Stomach (tissue), 9 donors: ENCODE measurements around the gene CDHR3. TPM values are rescaled to one million over a fixed set of nuclear protein-coding genes. Genes with fewer than 3 reads are reported as not detected.

Experiments used
- DNase-seq, 2 donors: peaks; one replicate each; pipeline versions ENCODE4 v3.0.0 to v3.0.0-alpha.2; 2013 to 2019
- H3K27ac ChIP-seq, 5 donors: fragments of 200-600 bp in 4 of 5; sonication (generic) in 4 of 5; one replicate each; pipeline ENCODE4 v1.5.1; 2013 to 2019; ENCODE audit warnings: mild to moderate bottlenecking in 1 of 5, moderate library complexity in 1 of 5
- H3K27me3 ChIP-seq, 3 donors: fragments of 200-600 bp; sonication (generic); one replicate each; pipeline ENCODE4 v1.5.1; 2017 to 2019; ENCODE audit warnings: mixed run types in 1 of 3
- H3K36me3 ChIP-seq, 4 donors: fragments of 200-600 bp; sonication (generic); 1 replicate in 3 of 4; 2 replicates in 1 of 4; pipeline ENCODE4 v1.5.1; 2016 to 2019
- H3K4me1 ChIP-seq, 4 donors: fragments of 200-600 bp; sonication (generic); one replicate each; pipeline ENCODE4 v1.5.1; 2016 to 2019
- H3K4me3 ChIP-seq, 4 donors: fragments of 200-600 bp; sonication (generic) in 3 of 4; one replicate each; pipeline ENCODE4 v1.5.1; 2016 to 2019; ENCODE audit warnings: mild to moderate bottlenecking in 1 of 4
- H3K9me3 ChIP-seq, 4 donors: fragments of 200-600 bp; sonication (generic); one replicate each; pipeline ENCODE4 v1.5.1; 2016 to 2019
- CTCF ChIP-seq, 7 experiments: fragments of 450-650 bp in 4 of 7; fragments of 200-600 bp in 3 of 7; sonication (generic) in 3 of 7; IDR thresholded peaks; one replicate each; pipeline ENCODE4 v1.5.1; 2016 to 2019; ENCODE audit warnings: antibody characterized with exemption in 7 of 7, control low read depth in 2 of 7, mild to moderate bottlenecking in 1 of 7
- EP300 ChIP-seq: sonication (generic); formaldehyde crosslinking; IDR thresholded peaks from one replicate; pipeline ENCODE4 v1.6.1; 2017; ENCODE audit warnings: antibody characterized with exemption
- POLR2A ChIP-seq, 4 donors: fragments of 450-650 bp; IDR thresholded peaks; one replicate each; pipeline ENCODE4 v1.6.1; 2016; ENCODE audit warnings: antibody characterized with exemption in 4 of 4, control low read depth in 2 of 4, mild to moderate bottlenecking in 1 of 4, moderate library complexity in 1 of 4
- POLR2AphosphoS5 ChIP-seq, 3 donors: sonication (generic); formaldehyde crosslinking; IDR thresholded peaks; one replicate each; pipeline ENCODE4 v1.6.1; 2016; ENCODE audit warnings: antibody characterized with exemption in 3 of 3
- WGBS, 5 donors: extraction: QIAGEN DNeasy Blood & Tissue Kit in 3 of 5; methylation state at CpG; one replicate each; pipeline versions ENCODE4 v1.1.5 to v1.1.7; 2013 to 2018; 5-methylcytosine and 5-hydroxymethylcytosine counted together
- intact Hi-C: fragments of 100-400 bp; cut with DNase I; formaldehyde crosslinking; loops from one replicate; pipeline ENCODE4 v1.15.1; 2023; ENCODE audit warnings: low total_unique reads
- polyA plus RNA-seq, 3 donors: library from polyadenylated mRNA; stranded (reverse); fragments of 200-250 nt; gene quantifications; one replicate each; pipeline ENCODE4 v1.2.3, GENCODE V29; 2013
- total RNA-seq, 5 donors: library from RNA; depleted of rRNA; stranded (reverse); fragments of >200 nt; gene quantifications; one replicate each; pipeline versions ENCODE4 v1.1.0 to v1.2.3, GENCODE V29; 2014 to 2016
- donor health status: healthy with polysubstance abuse.
- donor health status: Bipolar disorder and iron deficiency.
- donor health status: healthy.

CDHR3 gene
- total and polyA plus RNA-seq, 8 donors: 1.2 to 62.5 (median 10.6) TPM

- peaks cover 0 to 2% (median 0%) of the 10 kb centered on the region in 3 donors for H3K27me3 ChIP-seq
- H3K36me3 ChIP-seq: no peaks in the 10 kb centered on the region
- H3K4me1 ChIP-seq: peaks cover 0 to 5% (median 0%) of the 10 kb centered on the region in 4 donors
- no peak overlapping the region for H3K4me3 ChIP-seq
- no peak for DNase-seq
- TF ChIP-seq POLR2AphosphoS5 (IDR thresholded peaks at IDR 0.05): no peak
- no peak for TF ChIP-seq POLR2A (IDR thresholded peaks at IDR 0.05)
- no peak for TF ChIP-seq CTCF (IDR thresholded peaks at IDR 0.05)
- TF ChIP-seq EP300: no peak
- H3K9me3 ChIP-seq: no peaks in the 10 kb centered on the region
- intact Hi-C loops: no loop called here
- H3K27ac ChIP-seq: no peak overlapping the region
- 44 to 69% (median 56%) methylated on average over 2 of the region's 2 CpGs for WGBS, 5 donors
Measured at GRCh38 chr7:105987046-105987445, 24.0 kb downstream of the CDHR3 start.

GRCh38 chr7:105988276-105988675 is 25.2 kb downstream of the CDHR3 start:
- H3K36me3 ChIP-seq: no peaks in the 10 kb centered on the region
- no peak overlapping the region for H3K27ac ChIP-seq
- peaks cover 0 to 5% (median 0%) of the 10 kb centered on the region in 4 donors for H3K4me1 ChIP-seq
- intact Hi-C loops: no loop called here
- H3K27me3 ChIP-seq: peaks cover 0 to 5% (median 0%) of the 10 kb centered on the region in 3 donors
- no peak overlapping the region for H3K4me3 ChIP-seq
- no peaks in the 10 kb centered on the region for H3K9me3 ChIP-seq
- WGBS, 5 donors: 69 to 75% (median 71%) methylated on average over 3 of the region's 3 CpGs
- TF ChIP-seq POLR2A (IDR thresholded peaks at IDR 0.05): no peak
- no peak for TF ChIP-seq POLR2AphosphoS5 (IDR thresholded peaks at IDR 0.05)
- TF ChIP-seq CTCF (IDR thresholded peaks at IDR 0.05): no peak
- TF ChIP-seq EP300: no peak
- no peak for DNase-seq

GRCh38 chr7:105989191-105989590 is 26.1 kb downstream of the CDHR3 start:
- H3K27ac ChIP-seq: no peak overlapping the region
- intact Hi-C loops: no loop called here
- peaks cover 0 to 5% (median 0%) of the 10 kb centered on the region in 3 donors for H3K27me3 ChIP-seq
- no peak overlapping the region for H3K4me3 ChIP-seq
- H3K4me1 ChIP-seq: peaks cover 0 to 5% (median 0%) of the 10 kb centered on the region in 4 donors
- H3K9me3 ChIP-seq: no peaks in the 10 kb centered on the region
- DNase-seq: no peak
- TF ChIP-seq EP300 (no peak), POLR2A (IDR thresholded peaks at IDR 0.05) (no peak), CTCF (IDR thresholded peaks at IDR 0.05) (no peak)
- no peaks in the 10 kb centered on the region for H3K36me3 ChIP-seq
- 48 to 96% (median 70%) methylated on average over 2 of the region's 2 CpGs for WGBS, 5 donors

- peaks cover 0 to 5% (median 0%) of the 10 kb centered on the region in 4 donors for H3K4me1 ChIP-seq
- TF ChIP-seq CTCF (IDR thresholded peaks at IDR 0.05): no peak
- no peak for TF ChIP-seq POLR2AphosphoS5 (IDR thresholded peaks at IDR 0.05)
- TF ChIP-seq POLR2A (IDR thresholded peaks at IDR 0.05): no peak
- TF ChIP-seq EP300: no peak
- H3K27me3 ChIP-seq: peaks cover 0 to 5% (median 0%) of the 10 kb centered on the region in 3 donors
- no peaks in the 10 kb centered on the region for H3K9me3 ChIP-seq
- no peak overlapping the region for H3K4me3 ChIP-seq
- intact Hi-C loops: no loop called here
- no peak overlapping the region for H3K27ac ChIP-seq
- H3K36me3 ChIP-seq: no peaks in the 10 kb centered on the region
- DNase-seq: no peak
Measured at GRCh38 chr7:105989686-105990085, 26.6 kb downstream of the CDHR3 start.
